Activated effector memory CD4-positive, alpha-beta T cell treated with Interleukin-2 at 50 U/mL for 16 hours (primary cell): Measurements from ENCODE around the gene MXRA8.

Experiments used
- DNase-seq: peaks from one replicate; pipeline ENCODE4 v3.0.0-alpha.2; 2020

MXRA8 gene

DNA sequence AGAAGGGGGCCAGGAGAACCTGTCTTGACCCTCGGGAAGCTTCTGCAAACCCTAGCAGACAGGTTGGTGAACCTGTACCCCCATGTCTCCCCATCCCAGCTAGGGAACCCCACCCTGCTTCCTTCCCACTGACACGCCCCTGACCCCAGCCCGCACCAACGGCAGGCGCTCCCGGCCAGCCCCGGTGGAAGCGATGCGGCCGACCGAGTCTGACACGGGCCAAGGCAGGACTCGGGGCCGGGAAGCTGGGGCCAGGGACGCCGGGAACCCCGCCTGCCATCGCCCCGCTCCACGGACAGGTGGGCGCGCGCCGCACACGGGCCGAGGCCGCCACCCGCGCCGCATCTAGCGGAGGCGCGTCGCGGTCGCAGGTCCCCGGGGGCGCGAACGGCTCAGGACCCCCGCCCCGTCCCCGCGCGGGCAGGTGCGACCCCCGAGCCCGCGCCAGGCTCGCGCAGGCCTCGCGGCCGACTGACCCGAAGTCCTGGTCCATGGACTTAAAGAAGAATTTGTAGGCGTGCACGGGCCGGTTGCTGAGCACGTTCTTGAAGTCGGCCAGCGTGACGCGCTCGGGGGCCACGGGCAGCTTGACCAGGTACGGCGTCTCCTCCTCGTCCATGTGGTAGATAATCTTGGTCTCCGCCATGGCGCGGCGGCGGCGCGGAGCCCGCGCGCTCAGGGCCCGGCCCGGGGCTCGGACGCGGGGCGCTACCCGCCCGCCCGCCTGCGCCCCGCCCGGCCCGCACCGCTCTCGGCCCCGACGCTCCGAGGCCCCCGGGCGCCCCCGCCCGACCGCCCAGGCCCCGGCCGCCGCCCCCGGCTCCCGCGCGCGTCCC is 9.7 kb downstream of the MXRA8 start:
- DNase-seq, result no peak

DNA sequence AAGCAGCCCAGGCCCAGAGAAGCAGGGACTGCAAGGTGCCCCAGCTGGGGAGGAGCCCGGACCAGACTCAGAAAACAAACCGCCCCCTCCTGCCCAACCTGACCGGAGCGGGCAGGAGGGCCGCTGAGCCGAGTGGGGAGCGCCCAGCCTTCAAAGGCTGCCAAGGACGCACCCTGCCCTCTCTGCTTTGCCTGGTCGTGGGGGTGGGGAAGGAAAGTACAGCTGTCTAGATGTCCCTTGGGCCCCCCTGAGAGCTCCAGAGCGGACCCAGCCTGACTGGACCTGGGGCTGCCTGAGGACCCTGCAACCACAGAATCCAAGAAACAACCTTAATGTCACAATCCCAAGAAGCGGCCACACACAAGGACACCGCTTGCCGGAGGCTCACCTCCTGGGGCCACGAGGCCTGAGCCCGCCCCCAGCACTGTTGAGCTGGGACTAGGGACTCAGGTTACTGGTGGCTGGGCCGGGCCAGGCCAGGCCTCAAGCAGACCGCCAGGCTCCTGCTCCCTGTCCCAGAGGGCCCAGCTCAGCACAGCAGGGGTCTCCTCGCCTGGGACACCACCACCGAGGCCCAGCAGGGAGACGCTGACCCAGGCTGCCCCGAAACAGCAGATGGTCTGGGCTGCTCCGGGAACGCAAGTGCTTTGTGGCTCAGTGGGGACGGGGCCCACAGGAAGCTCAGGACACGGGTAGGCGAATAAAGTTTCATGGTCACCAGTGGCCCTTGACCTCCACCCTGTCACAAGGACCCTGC is 10.5 kb downstream of the MXRA8 start:
- DNase-seq, result no peak

DNA sequence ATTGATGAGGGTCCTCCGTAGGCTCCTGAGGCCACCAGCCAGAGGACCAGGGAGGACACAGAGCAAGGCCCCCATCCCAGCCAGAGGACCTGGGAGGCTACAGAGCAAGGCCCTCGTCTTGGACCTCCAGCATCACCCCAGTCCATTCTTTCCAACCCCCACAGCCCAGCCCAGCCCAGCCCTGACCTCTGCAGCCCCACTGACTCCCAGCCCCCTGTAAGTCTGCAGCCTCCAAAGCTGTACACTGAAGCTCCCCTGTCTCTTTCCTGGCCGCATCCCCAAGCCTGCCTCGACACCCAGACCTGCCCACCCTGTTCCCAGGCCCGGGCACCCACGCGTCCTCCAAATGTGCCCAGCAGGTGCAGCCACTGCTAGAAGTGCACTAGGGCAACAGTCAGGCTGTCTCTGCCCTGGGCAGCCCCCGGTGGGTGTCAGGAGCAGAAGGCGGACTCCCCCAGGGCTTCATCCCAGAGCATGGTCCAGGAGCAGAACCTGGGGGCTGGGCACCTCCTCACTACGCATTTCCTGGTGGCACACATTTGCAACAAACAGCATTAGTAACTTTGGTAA is 11.2 kb downstream of the MXRA8 start:
- DNase-seq, result no peak

DNA sequence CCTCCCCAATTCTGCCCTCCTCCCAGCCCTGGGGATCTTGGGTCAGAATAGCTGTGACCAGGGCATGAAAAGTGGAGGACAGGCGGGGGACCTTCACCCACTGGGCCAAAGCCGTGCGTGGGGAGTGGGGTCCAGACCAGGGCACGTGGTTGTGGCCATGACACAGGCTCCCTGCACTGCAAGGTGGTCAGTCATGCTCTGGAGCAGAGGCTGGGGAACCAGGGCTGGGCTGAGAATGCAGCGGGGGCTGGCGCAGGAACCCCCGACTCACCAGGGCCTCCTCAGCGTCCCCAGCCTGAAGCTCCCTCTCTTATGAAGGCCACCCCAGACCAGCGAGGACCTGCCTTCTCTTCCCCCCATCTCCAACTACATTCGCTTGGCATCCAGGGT is 11.9 kb downstream of the MXRA8 start:
- DNase-seq, result no peak

DNA sequence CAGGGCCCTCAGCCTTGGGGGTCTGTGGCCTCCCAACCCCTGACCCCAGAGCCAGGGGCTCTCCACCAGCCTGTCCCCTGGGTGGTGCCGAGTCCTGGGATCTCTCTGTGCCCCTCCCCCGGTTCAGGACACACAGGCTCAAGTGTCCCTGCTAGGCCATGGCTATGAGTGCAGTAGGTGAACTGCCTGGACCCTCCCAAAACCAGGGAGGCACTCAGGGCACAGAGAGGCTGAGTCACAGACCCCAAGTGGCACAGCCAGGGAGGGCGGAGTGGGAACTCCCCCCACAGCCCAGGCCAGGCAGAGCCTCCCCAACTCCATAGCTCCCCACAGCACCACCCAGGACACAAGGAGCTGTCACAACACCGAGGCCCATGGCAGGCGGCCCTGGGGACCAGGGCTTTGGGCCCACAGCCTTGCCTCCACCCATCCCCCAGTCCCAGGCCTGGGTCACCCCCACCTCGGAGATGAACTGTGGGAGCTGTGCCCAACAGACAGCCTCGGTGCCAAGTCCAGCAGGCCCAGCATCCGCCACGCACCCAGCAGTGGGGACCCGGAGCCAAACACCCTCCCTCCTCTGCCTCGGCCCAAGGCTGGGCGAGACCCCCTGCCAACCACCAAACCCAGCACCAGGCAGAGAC is 12.4 kb downstream of the MXRA8 start:
- no peak for DNase-seq

DNA sequence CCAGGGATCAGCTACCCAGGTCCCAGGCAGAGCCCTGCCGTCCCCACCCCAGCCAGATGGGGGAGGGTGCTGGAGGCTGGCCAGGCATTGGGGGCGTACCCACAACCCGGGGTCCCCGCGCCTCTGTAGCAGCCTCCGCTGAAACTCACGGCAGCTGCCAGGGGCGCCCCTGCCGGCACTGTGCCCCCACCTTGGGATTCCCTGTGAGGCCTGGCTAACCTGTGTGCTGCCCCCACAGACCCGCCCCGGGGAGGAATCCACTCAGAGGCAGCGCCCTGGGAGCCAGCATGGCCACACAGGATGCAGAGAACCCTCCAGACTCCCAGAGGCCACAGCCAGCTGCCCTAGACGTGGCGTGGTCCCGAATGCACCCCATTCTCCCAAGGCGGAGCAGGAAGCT is 13.0 kb downstream of the MXRA8 start:
- no peak for DNase-seq

GRCh38 chr1:1344655-1345361 is 13.5 kb downstream of the MXRA8 start:
- DNase-seq, result no peak

GRCh38 chr1:1343811-1344421 is 14.4 kb downstream of the MXRA8 start:
- DNase-seq, result no peak

GRCh38 chr1:1342584-1343115 is 15.7 kb downstream of the MXRA8 start:
- no peak for DNase-seq

GRCh38 chr1:1342061-1342562 is 16.2 kb downstream of the MXRA8 start:
- DNase-seq, result no peak

DNA sequence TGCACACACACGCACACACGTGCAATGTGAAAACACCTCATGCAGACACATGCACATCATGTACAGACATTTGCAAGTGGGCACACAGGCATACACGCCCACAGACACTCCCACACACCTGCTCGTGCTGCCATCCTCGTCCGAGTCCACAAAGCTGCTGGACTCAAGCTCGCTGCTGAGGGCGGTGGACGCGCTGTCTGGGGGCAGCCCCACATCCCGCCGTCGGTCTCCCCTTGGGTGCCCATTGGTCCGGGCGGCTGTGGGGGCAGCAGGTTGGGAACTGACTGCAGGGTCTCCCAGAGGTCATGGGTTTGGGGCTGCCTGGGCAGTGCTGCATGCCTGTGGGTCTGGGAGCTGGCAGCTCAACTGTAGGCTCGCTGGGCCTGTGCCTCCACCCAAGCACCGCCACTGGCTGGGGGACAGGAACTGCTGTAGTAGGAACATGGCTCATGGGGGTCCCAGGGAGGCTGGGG is 16.8 kb downstream of the MXRA8 start:
- no peak for DNase-seq

- no peak for DNase-seq
Observed at GRCh38 chr1:1340791-1341548, 17.4 kb downstream of the MXRA8 start.

GRCh38 chr1:1340185-1340584 is 18.2 kb downstream of the MXRA8 start:
- no peak for DNase-seq

- DNase-seq, result no peak
Observed at GRCh38 chr1:1338278-1338677, 20.1 kb downstream of the MXRA8 start.

GRCh38 chr1:1337793-1338147 is 20.6 kb downstream of the MXRA8 start:
- no peak for DNase-seq

GRCh38 chr1:1336931-1337792 is 21.2 kb downstream of the MXRA8 start:
- no peak for DNase-seq

- no peak for DNase-seq
Observed at GRCh38 chr1:1336446-1336845, 21.9 kb downstream of the MXRA8 start.

GRCh38 chr1:1335792-1336248 is 22.5 kb downstream of the MXRA8 start:
- no peak for DNase-seq

- no peak for DNase-seq
Observed at GRCh38 chr1:1335283-1335682, 23.1 kb downstream of the MXRA8 start.

- no peak for DNase-seq
Observed at GRCh38 chr1:1334835-1335234, 23.5 kb downstream of the MXRA8 start.
